HuH-7.5 (cell line): ENCODE data around the gene PSORS1C1.
"Not testable (repeated sequence)": the region's sequence is repeated elsewhere in the genome, so short reads cannot be mapped to it uniquely, and the experiment has no call there.

Experiments used
- DNase-seq: peaks from one replicate; pipeline ENCODE4 v3.0.0; 2011; ENCODE audit warnings: low spot score

The PSORS1C1 gene

GRCh38 chr6:31158863-31159855 lies 44.6 kb downstream of the PSORS1C1 start:
- no peak for DNase-seq

- DNase-seq = no peak
Observed at GRCh38 chr6:31161216-31162126, 46.9 kb downstream of the PSORS1C1 start.

GRCh38 chr6:31162463-31163165 lies 48.0 kb downstream of the PSORS1C1 start:
- no peak for DNase-seq

- DNase-seq = no peak
Observed at GRCh38 chr6:31163922-31164321, 49.3 kb downstream of the PSORS1C1 start.

GRCh38 chr6:31164475-31165063 lies 50.0 kb downstream of the PSORS1C1 start:
- DNase-seq = not testable (repeated sequence)

GRCh38 chr6:31165064-31165832 lies 50.6 kb downstream of the PSORS1C1 start:
- not testable (repeated sequence) for DNase-seq

- no peak for DNase-seq
Observed at GRCh38 chr6:31165986-31166385, 51.4 kb downstream of the PSORS1C1 start.

- no peak for DNase-seq
Observed at GRCh38 chr6:31168606-31169005, 54.0 kb downstream of the PSORS1C1 start.

- DNase-seq = peak; percentile 34
Observed at GRCh38 chr6:31169123-31169857, 54.7 kb downstream of the PSORS1C1 start.

- DNase-seq = not testable (repeated sequence)
Observed at GRCh38 chr6:31169858-31170599, 55.4 kb downstream of the PSORS1C1 start.

GRCh38 chr6:31170600-31170881 lies 55.9 kb downstream of the PSORS1C1 start, which contains the start of gene POU5F1:
Gene POU5F1 (minus strand): TSS chr6:31170682. CDS start chr6:31170620, 62 bp downstream.
- no peak for DNase-seq

- no peak for DNase-seq
Observed at GRCh38 chr6:31170987-31171671, 56.5 kb downstream of the PSORS1C1 start.

GRCh38 chr6:31171931-31172905 lies 57.6 kb downstream of the PSORS1C1 start:
- DNase-seq = no peak

- DNase-seq = no peak
Observed at GRCh38 chr6:31172973-31173384, 58.4 kb downstream of the PSORS1C1 start.

GRCh38 chr6:31173406-31173805 lies 58.8 kb downstream of the PSORS1C1 start:
- no peak for DNase-seq

- DNase-seq = no peak
Observed at GRCh38 chr6:31174378-31174777, 59.8 kb downstream of the PSORS1C1 start.

- no peak for DNase-seq
Observed at GRCh38 chr6:31175971-31176370, 61.4 kb downstream of the PSORS1C1 start.
